ENCODE measurements around the gene CD177.
"Not testable (repeated sequence)": the region's sequence is repeated elsewhere in the genome, so short reads cannot be mapped to it uniquely, and the experiment has no call there.

CD177 gene

DNA sequence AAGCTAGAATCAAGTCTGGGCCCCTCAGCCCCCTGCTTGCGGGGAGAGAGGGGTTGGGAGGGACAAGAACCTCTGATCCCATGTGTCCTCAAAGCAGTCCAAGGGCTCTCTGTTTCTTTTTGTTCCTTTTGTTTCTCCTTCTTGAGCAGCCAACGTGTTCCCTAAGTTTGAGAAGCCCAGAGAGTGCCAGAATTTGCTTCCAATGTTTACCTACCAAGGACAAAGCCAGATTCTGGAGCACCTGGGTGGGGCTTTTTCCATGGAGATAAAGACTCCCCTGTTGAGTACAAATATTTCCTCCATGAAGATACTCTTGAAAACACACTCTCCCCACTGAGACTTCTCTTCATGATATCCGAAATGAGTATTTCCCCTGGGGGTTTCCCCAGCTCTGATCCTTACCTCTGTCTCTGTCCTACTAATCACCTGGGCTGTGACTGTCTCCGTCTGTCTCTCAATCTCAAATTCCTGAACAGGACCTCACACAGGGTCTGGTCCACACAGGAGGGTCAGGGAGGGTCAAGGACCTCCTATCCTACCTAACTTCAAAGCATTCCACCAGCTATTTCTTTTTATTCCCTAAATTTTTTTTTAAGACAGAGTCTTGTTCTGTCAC is 27.4 kb downstream of the CD177 start:
- TF ChIP-seq, protein P1, sequence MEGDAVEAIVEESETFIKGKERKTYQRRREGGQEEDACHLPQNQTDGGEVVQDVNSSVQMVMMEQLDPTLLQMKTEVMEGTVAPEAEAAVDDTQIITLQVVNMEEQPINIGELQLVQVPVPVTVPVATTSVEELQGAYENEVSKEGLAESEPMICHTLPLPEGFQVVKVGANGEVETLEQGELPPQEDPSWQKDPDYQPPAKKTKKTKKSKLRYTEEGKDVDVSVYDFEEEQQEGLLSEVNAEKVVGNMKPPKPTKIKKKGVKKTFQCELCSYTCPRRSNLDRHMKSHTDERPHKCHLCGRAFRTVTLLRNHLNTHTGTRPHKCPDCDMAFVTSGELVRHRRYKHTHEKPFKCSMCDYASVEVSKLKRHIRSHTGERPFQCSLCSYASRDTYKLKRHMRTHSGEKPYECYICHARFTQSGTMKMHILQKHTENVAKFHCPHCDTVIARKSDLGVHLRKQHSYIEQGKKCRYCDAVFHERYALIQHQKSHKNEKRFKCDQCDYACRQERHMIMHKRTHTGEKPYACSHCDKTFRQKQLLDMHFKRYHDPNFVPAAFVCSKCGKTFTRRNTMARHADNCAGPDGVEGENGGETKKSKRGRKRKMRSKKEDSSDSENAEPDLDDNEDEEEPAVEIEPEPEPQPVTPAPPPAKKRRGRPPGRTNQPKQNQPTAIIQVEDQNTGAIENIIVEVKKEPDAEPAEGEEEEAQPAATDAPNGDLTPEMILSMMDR (IDR thresholded peaks at IDR 0.05; ENCODE audit: borderline replicate concordance, insufficient read depth, low read depth, low read length), result no peak
- H3K4me3 ChIP-seq (ENCODE audit: low read depth, low read length), result no peak overlapping the region

DNA sequence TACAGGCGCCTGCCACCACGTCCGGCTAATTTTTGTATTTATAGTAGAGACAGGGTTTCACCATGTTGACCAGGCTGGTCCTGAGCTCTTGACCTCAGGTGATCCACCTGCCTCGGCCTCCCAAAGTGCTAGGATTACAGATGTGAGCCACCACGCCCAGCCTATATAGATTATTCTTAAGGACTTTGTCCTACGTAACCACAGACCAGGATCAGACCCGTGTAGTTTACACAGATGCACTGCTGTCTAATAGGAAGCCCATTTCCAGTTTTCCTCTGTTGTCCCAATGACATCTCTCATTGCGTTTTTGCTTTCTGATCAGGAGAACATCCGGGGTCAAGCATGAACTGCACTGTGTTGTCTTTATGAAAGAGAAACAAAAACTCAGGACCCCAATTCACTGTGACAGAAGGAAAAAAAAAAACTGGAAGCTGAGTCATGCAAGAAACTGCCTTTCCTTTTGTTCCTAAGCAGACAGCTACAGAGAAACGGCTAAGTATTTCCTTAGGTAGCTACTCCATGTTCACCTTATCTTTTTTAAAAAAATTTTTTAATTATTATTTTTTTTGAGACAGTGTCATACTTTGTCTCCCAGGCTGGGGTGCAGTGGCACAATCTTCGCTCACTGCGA is 29.2 kb downstream of the CD177 start:
- not testable (repeated sequence) for H3K4me3 ChIP-seq (ENCODE audit: low read depth, low read length)

DNA sequence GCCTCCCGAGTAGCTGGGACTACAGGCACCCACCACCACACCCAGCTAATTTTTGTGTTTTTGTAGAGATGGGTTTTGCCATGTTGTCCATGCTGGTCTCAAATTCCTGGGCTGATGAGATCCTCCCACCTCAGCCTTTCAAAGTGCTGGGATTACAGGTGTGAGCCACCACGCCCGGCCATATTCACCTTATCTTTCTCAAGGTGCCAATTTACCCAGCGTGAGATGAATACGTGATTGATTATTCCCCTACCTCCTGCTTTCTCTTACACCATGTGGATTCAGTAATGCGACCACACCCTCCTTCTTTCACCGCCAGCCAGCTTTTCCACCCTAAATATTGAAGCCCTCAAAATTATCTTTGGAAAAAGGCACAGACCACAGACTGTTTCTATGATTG is 29.8 kb downstream of the CD177 start:
- H3K4me3 ChIP-seq (ENCODE audit: low read depth, low read length), result not testable (repeated sequence)

DNA sequence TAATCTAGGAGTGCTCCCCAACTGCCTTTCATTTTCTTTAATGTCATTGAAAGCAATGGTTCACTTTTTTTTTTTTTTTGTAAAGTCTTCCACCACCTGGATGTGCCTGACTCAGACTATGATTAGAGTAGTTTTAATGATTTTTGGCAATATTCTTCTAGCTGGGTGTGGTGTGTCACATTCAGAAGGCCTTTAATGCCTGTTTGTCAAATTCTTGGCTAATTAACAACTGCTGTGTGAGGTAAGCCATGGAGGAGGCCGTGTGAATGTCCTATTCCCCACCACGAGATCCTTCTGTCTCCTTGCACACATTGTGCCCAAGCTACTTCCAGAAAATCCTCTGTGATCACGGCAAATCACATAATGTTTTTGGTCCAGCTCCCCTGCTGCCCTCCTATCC is 30.3 kb downstream of the CD177 start:
- not testable (repeated sequence) for H3K4me3 ChIP-seq (ENCODE audit: low read depth, low read length)

DNA sequence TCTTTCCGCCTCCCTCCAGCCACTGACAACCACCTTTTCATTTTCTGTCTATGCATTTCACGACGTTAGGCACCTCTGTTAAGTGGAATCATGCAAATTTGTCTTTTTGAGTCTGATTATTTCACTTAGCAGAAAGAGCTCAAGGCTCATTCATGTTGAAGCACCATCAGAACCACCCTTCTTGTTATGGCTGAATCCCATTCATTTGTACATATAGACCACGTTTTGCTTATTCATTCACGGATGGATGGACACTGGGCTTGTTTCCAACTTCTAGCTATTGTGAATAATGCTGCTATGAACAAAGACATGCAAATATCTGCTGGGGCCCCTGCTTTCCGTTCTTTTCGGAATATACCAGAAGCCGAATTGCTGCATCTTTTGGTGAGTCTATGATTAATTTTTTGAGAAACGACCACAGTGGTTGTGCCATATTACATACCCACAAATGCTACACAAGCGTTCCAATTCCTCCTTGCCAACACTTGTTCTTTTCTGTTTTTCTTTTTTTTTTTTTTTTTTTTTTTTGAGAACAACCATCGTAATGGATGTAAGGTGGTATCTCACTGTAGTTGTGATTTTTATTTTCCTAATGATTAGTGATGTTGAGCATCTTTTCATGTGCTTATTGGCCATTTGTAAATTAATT is 37.5 kb downstream of the CD177 start:
- not testable (repeated sequence) for H3K4me3 ChIP-seq (ENCODE audit: low read depth, low read length)

DNA sequence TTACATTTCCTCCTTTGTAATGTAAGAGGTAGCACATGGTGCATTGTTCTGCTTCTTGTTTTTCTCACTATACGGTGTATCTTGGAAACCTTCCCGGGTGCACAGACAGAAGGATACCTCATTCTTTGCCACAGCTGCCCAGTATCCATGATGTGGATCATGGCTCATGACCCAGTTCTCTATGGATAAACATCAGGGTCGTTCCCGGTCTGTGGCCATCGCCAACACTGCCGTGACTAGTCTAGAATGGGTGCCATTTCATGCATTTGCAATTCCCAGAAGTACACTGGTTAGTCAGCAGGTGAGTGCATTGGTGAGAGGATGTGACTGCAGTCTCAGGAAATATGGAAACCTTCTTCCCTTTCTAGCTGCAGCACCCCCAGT is 38.1 kb downstream of the CD177 start:
- H3K4me3 ChIP-seq (ENCODE audit: low read depth, low read length), result not testable (repeated sequence)

DNA sequence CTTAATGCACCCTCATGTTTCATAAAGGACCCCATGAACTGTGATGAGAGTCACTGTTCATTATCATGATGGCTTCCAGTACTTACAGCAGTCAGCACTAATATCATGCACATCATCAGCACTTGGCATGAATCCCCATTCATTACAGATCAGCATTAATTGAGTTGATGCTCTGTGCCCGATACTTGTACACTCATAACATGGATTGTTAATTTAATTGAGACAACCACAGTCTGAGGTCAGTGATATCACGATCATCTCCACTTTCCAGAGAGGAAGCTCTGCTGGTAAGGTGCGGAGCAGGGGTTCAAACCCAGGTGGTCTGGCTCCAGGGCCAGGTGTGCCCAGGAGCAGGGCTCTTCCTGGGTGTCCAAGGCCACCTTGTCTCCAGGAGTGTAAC is 40.0 kb downstream of the CD177 start:
- H3K4me3 ChIP-seq (ENCODE audit: low read depth, low read length), result not testable (repeated sequence)

DNA sequence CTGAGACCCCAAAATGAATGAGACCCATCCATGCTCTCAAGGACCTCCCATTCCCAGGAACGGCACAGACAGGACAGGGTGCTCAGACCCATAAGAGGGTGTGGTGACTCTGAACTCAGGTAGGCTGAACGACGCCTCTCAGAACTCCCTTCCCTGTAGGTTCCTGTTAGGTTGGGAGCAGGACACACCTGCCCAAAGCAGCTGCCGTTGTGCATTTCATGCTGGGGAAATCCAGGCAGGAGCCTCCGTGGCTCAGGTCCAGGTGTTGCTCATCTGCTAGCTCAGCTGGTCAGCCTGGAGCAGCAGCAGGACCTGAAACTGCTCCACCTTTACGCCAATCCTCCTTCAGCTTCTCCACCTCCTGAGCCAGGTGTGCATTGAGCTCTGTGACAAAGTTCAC is 42.1 kb downstream of the CD177 start:
- TF ChIP-seq, protein P1 (IDR thresholded peaks at IDR 0.05; ENCODE audit: borderline replicate concordance, insufficient read depth, low read depth, low read length), result no peak
- H3K4me3 ChIP-seq (ENCODE audit: low read depth, low read length), result no peak overlapping the region

DNA sequence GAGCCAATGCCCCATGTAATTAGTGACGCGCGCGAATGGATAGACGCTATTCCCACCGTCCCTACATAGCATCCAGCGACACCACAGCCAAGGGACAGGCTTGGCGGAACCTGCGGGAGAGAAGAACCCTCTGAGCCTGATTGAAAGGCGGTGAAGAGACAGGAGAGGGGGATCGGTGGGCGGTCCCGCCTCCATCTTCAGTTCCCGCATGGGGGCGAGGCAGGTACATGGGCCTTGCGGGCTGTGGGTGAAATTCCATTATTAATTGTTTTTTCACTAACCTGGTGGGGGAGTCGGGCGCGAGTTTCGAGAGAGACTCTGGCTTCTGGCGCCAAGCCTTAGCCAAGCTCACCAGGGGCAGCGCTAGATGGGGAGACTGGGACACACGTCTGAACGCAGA is 52.8 kb downstream of the CD177 start:
- H3K4me3 ChIP-seq (ENCODE audit: low read depth, low read length), result no peak overlapping the region
- TF ChIP-seq, protein P1 (IDR thresholded peaks at IDR 0.05; ENCODE audit: borderline replicate concordance, insufficient read depth, low read depth, low read length), result no peak

DNA sequence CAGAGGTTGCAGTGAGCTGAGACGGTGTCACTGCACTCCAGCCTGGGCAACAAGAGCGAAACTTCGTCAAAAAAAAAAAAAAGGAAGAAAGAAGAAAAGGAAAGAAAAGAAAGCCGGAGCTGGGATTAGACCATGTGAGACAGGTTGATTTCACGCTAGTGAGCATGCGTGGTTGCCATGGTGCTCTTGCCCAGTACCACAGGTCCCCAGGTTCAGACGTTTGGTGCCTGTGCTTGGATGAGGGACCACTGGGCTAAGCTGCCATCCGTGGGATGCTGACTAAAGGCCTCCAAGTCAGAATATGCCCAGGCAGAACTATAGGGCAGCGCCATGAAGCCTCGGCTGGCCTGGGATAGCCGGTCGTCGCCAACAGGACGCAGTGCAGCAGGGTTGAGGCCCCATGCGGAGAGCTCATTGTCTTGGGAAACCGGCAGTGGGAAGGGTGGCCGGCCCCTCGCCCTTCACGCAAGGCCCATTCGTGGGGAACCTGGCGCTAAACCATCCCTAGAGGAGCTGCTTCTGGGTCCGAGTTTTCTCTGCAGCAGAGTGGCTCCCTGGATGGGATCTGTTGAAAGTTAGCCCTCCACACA is 54.0 kb downstream of the CD177 start:
- TF ChIP-seq, protein P1 (IDR thresholded peaks at IDR 0.05; ENCODE audit: borderline replicate concordance, insufficient read depth, low read depth, low read length), result no peak
- no peak overlapping the region for H3K4me3 ChIP-seq (ENCODE audit: low read depth, low read length)
